Fibroblast of pulmonary artery (primary cell): ENCODE data around the gene PCGF1.

Experiments used
- DNase-seq: peaks from one replicate; pipeline ENCODE4 v3.0.0-alpha.2; 2010; ENCODE audit warnings: low read depth
- H3K4me3 ChIP-seq: replicated peaks from 2 replicates; pipeline ENCODE4 v1.5.1; 2011; ENCODE audit warnings: low read depth, mild to moderate bottlenecking, control low read depth, low read length, moderate library complexity
- CTCF ChIP-seq: IDR thresholded peaks from 2 replicates; pipeline ENCODE4 v1.5.1; 2011; ENCODE audit warnings: mild to moderate bottlenecking, control low read depth, low read length, inconsistent platforms; ENCODE audit errors: missing control alignments

Gene PCGF1

GRCh38 chr2:74507145-74507925 lies at the start of gene PCGF1:
PCGF1 (minus strand) TSS chr2:74507695; CDS start chr2:74507668, 27 bp downstream.
- peak within 1 kb of the TSS; percentile 95 for H3K4me3 ChIP-seq
- peak; percentile 98 for DNase-seq
- TF ChIP-seq CTCF, result peak; percentile 47

- no peak for TF ChIP-seq CTCF
- DNase-seq, result no peak
- H3K4me3 ChIP-seq, result no peak overlapping the region
Measured at GRCh38 chr2:74556831-74557370, 49.4 kb upstream of the PCGF1 start.

GRCh38 chr2:74556159-74556558 lies 48.7 kb upstream of the PCGF1 start:
- no peak for TF ChIP-seq CTCF

GRCh38 chr2:74555610-74556103 lies 48.2 kb upstream of the PCGF1 start:
- no peak for DNase-seq
- H3K4me3 ChIP-seq, result peak overlapping the region; percentile 95
- TF ChIP-seq CTCF, result no peak

More at GRCh38 chr2:74556159-74556558, 48.7 kb upstream of the PCGF1 start:
- no peak overlapping the region for H3K4me3 ChIP-seq
- DNase-seq, result no peak

GRCh38 chr2:74554820-74555531 lies 47.5 kb upstream of the PCGF1 start:
- no peak for DNase-seq
- no peak for TF ChIP-seq CTCF
- H3K4me3 ChIP-seq, result peak overlapping the region; percentile 95

- TF ChIP-seq CTCF, result no peak
- DNase-seq, result peak; percentile 91
- peak within 1 kb of the TSS; percentile 95 for H3K4me3 ChIP-seq
Measured at GRCh38 chr2:74553892-74554819, 46.7 kb upstream of the PCGF1 start, which contains the start of the genes DOK1 and LOXL3. DOK1 (plus strand) TSS chr2:74554720; CDS start chr2:74554755, 35 bp downstream. LOXL3 (minus strand) TSS chr2:74553942; CDS start chr2:74552634, 1,308 bp downstream.
